AG10803 (cell line): ENCODE data around the gene STAC2.
A peak's percentile ranks its signal among the peaks of the same experiment; 100 is the strongest.
"Not testable (repeated sequence)": the region's sequence is repeated elsewhere in the genome, so short reads cannot be mapped to it uniquely, and the experiment has no call there.

Experiments used
- DNase-seq: peaks from one replicate; pipeline ENCODE4 v3.0.0; 2010; ENCODE audit warnings: low read depth
- H3K4me3 ChIP-seq: 2 replicates; pipeline ENCODE4 v1.5.1; 2011; ENCODE audit warnings: mild to moderate bottlenecking, low read length, control low read depth
- CTCF ChIP-seq: conservative IDR thresholded peaks from 2 replicates; pipeline ENCODE4 v1.5.1; 2011; ENCODE audit warnings: mild to moderate bottlenecking, low read length, control low read depth, inconsistent platforms

STAC2 gene

GRCh38 chr17:39225308-39225958 is at the start of gene STAC2:
Gene STAC2, minus strand, starts transcription at chr17:39225945. Its CDS starts 443 bp downstream, at chr17:39225502.
- DNase-seq = no peak
- TF ChIP-seq CTCF = no peak
- peak within 1 kb of the TSS; percentile 49 for H3K4me3 ChIP-seq

- no peak overlapping the region for H3K4me3 ChIP-seq
- DNase-seq = peak; percentile 83
- no peak for TF ChIP-seq CTCF
Observed at GRCh38 chr17:39271546-39271945, 45.8 kb upstream of the STAC2 start.

GRCh38 chr17:39270923-39271322 is 45.2 kb upstream of the STAC2 start:
- TF ChIP-seq CTCF = peak; percentile 81
- H3K4me3 ChIP-seq = no peak overlapping the region
- peak; percentile 92 for DNase-seq

GRCh38 chr17:39264119-39264518 is 38.4 kb upstream of the STAC2 start:
- TF ChIP-seq CTCF = no peak
- DNase-seq = peak; percentile 24

GRCh38 chr17:39261286-39261685 is 35.5 kb upstream of the STAC2 start:
- TF ChIP-seq CTCF = peak; percentile 10
- H3K4me3 ChIP-seq = no peak overlapping the region
- no peak for DNase-seq

More at GRCh38 chr17:39264119-39264518, 38.4 kb upstream of the STAC2 start:
- H3K4me3 ChIP-seq = no peak overlapping the region

GRCh38 chr17:39252788-39253460 is 27.2 kb upstream of the STAC2 start:
- no peak for DNase-seq
- TF ChIP-seq CTCF = no peak
- no peak overlapping the region for H3K4me3 ChIP-seq

- H3K4me3 ChIP-seq = no peak overlapping the region
- no peak for DNase-seq
- TF ChIP-seq CTCF = no peak
Observed at GRCh38 chr17:39251997-39252396, 26.3 kb upstream of the STAC2 start.

- not testable (repeated sequence) for H3K4me3 ChIP-seq, DNase-seq
Observed at GRCh38 chr17:39250076-39250475, 24.3 kb upstream of the STAC2 start.
